GM23248 (cell line): ENCODE measurements around the gene AFAP1. TPM values are rescaled to one million over a fixed set of nuclear protein-coding genes. Genes with fewer than 3 reads are reported as not detected.

Source experiments
- DNase-seq: peaks from one replicate; pipeline ENCODE4 v3.0.0-alpha.2; 2015
- H2AFZ ChIP-seq: fragments of 200-600 bp; sonication (generic); 2 replicates; pipeline ENCODE4 v1.6.1; 2016; ENCODE audit warnings: antibody characterized with exemption
- H3F3A ChIP-seq: fragments of 200-600 bp; sonication (generic); 2 replicates; pipeline ENCODE4 v1.6.1; 2016; ENCODE audit warnings: mild to moderate bottlenecking, antibody characterized with exemption, mixed run types; ENCODE audit not compliant: insufficient read depth
- H3K27ac ChIP-seq: fragments of 200-600 bp; sonication (generic); 2 replicates; pipeline ENCODE4 v1.5.1; 2016; ENCODE audit warnings: mild to moderate bottlenecking
- H3K27me3 ChIP-seq: fragments of 200-600 bp; sonication (generic); replicated peaks from 2 replicates; pipeline ENCODE4 v1.6.1; 2016; ENCODE audit warnings: mild to moderate bottlenecking; ENCODE audit not compliant: insufficient read depth
- H3K36me3 ChIP-seq: fragments of 200-600 bp; sonication (generic); 2 replicates; pipeline ENCODE4 v1.6.1; 2016; ENCODE audit warnings: low read depth, mild to moderate bottlenecking
- H3K4me1 ChIP-seq: fragments of 200-600 bp; sonication (generic); 2 replicates; pipeline ENCODE4 v1.6.1; 2016; ENCODE audit warnings: mild to moderate bottlenecking; ENCODE audit not compliant: insufficient read depth
- H3K4me2 ChIP-seq: fragments of 200-600 bp; sonication (generic); one replicate; pipeline ENCODE4 v1.6.1; 2016; ENCODE audit warnings: mild to moderate bottlenecking; ENCODE audit not compliant: unreplicated experiment
- H3K4me3 ChIP-seq: fragments of 200-600 bp; sonication (generic); 2 replicates; pipeline ENCODE4 v1.5.1; 2016; ENCODE audit warnings: mild to moderate bottlenecking
- H3K79me2 ChIP-seq: fragments of 200-600 bp; sonication (generic); 2 replicates; pipeline ENCODE4 v1.6.1; 2016; ENCODE audit warnings: mild to moderate bottlenecking; ENCODE audit not compliant: insufficient read depth
- H3K9ac ChIP-seq: fragments of 200-600 bp; sonication (generic); 2 replicates; pipeline ENCODE4 v1.6.1; 2016; ENCODE audit warnings: mild to moderate bottlenecking
- H3K9me2 ChIP-seq: fragments of 200-600 bp; sonication (generic); 2 replicates; pipeline ENCODE4 v1.6.1; 2016; ENCODE audit warnings: mixed run types, mild to moderate bottlenecking, moderate library complexity; ENCODE audit not compliant: insufficient read depth
- H3K9me3 ChIP-seq: fragments of 200-600 bp; sonication (generic); one replicate; pipeline ENCODE4 v1.6.1; 2017; ENCODE audit warnings: low read depth
- H4K20me1 ChIP-seq: fragments of 200-600 bp; sonication (generic); 2 replicates; pipeline ENCODE4 v1.6.0; 2016; ENCODE audit not compliant: insufficient read depth
- EZH2 ChIP-seq: fragments of 200-600 bp; sonication (generic); IDR thresholded peaks from 2 replicates; pipeline ENCODE4 v1.6.1; 2018; ENCODE audit warnings: antibody characterized with exemption, mild to moderate bottlenecking; ENCODE audit not compliant: insufficient read depth, poor library complexity, severe bottlenecking
- EZH2phosphoT487 ChIP-seq: fragments of 200-600 bp; sonication (generic); IDR thresholded peaks from 2 replicates; pipeline ENCODE4 v1.6.1; 2018; ENCODE audit warnings: antibody characterized with exemption, moderate library complexity, mild to moderate bottlenecking, low read depth; ENCODE audit not compliant: insufficient read depth
- WGBS, 2 experiments: methylation state at CpG; one replicate each; pipeline ENCODE4 v1.1.6; 2015 to 2017; ENCODE audit warnings: low lambda C conversion rate in 2 of 2, low coverage in 1 of 2; ENCODE audit errors: missing lambda C conversion rate in 2 of 2; 5-methylcytosine and 5-hydroxymethylcytosine counted together
- in situ Hi-C: fragments of 300-500 bp; cut with MboI; formaldehyde crosslinking; loops from 2 replicates; pipeline ENCODE4 v1.15.0; 2020
- polyA plus RNA-seq: library from polyadenylated mRNA; unstranded; fragments of >200 nt; fragmentation: Nextera tagmentation; extraction: Ambion mirVana; gene quantifications from 2 replicates; pipeline ENCODE4 v1.2.1, GENCODE V29; 2016
- total RNA-seq: library from RNA; depleted of rRNA; stranded (reverse); fragments of >200 nt; shearing (Covaris generic); gene quantifications from 2 replicates; pipeline ENCODE4 v1.2.3, GENCODE V29; 2014

Gene AFAP1
- total and polyA plus RNA-seq, 2 experiments from 2014 or later, result 54.4 to 103 TPM

- 0 out of 2 replicates have a peak, but pooled peaks cover 5% of the 10 kb centered on the region for H3K36me3 ChIP-seq
- H3K9me2 ChIP-seq, result no peaks in the 10 kb centered on the region
- 0 out of 2 replicates have a peak, but pooled peaks cover 5% of the 10 kb centered on the region for H4K20me1 ChIP-seq
- H3K27me3 ChIP-seq, result no peaks in the 10 kb centered on the region
- DNase-seq, result peak; percentile 50
- 63% methylated on average over 12 of the region's 12 CpGs for WGBS, 2 experiments
- H3K4me2 ChIP-seq, result peak overlapping the region; percentile 64
- no peak overlapping the region for H3K4me3 ChIP-seq
- peaks cover 48% of the 10 kb centered on the region for H3F3A ChIP-seq
- TF ChIP-seq EZH2 (no peak), EZH2phosphoT487 (no peak)
- H3K4me1 ChIP-seq, result peaks cover 44% of the 10 kb centered on the region
- no peak overlapping the region for H2AFZ ChIP-seq
- H3K9me3 ChIP-seq, result no peaks in the 10 kb centered on the region
- peak overlapping the region; percentile 39; the same call in 1 of the 2 replicates for H3K9ac ChIP-seq
- H3K79me2 ChIP-seq, result peaks cover 99% of the 10 kb centered on the region
- in situ Hi-C loops, result no loop called here
- H3K27ac ChIP-seq, result peak overlapping the region; percentile 70
Measured at GRCh38 chr4:7892212-7893019, 47.2 kb downstream of the AFAP1 start.

- peaks cover 99% of the 10 kb centered on the region for H3K79me2 ChIP-seq
- WGBS, 2 experiments, result 16 to 27% methylated on average over 7 of the region's 7 CpGs
- no peaks in the 10 kb centered on the region for H3K9me3 ChIP-seq
- H3K9me2 ChIP-seq, result no peaks in the 10 kb centered on the region
- H3K4me1 ChIP-seq, result peaks cover 54% of the 10 kb centered on the region
- H4K20me1 ChIP-seq, result no peaks in the 10 kb centered on the region
- in situ Hi-C loops, result no loop called here
- H3K4me2 ChIP-seq, result peak overlapping the region; percentile 64
- H3K9ac ChIP-seq, result peak overlapping the region; percentile 48
- peak overlapping the region; percentile 70 for H3K27ac ChIP-seq
- no peak overlapping the region for H2AFZ ChIP-seq
- peaks cover 5% of the 10 kb centered on the region; the same call in 1 of the 2 replicates for H3K36me3 ChIP-seq
- peaks cover 64% of the 10 kb centered on the region for H3F3A ChIP-seq
- peak overlapping the region; percentile 33 for H3K4me3 ChIP-seq
- peak; percentile 86 for DNase-seq
- no peak for TF ChIP-seq EZH2
- TF ChIP-seq EZH2phosphoT487, result no peak
- H3K27me3 ChIP-seq, result no peaks in the 10 kb centered on the region
Measured at GRCh38 chr4:7890635-7891393, 48.8 kb downstream of the AFAP1 start.

- H4K20me1 ChIP-seq, result no peaks in the 10 kb centered on the region
- no peak overlapping the region for H3K9ac ChIP-seq
- in situ Hi-C loops, result no loop called here
- H3K27ac ChIP-seq, result 0 out of 2 replicates have a peak overlapping the region, but pooled peaks have one; percentile 24
- peaks cover 5% of the 10 kb centered on the region; the same call in 1 of the 2 replicates for H3K36me3 ChIP-seq
- no peaks in the 10 kb centered on the region for H3K9me3 ChIP-seq
- H3K9me2 ChIP-seq, result no peaks in the 10 kb centered on the region
- no peak for DNase-seq
- 92 to 94% methylated on average over 3 of the region's 3 CpGs for WGBS, 2 experiments
- no peak overlapping the region for H2AFZ ChIP-seq
- no peak overlapping the region for H3K4me2 ChIP-seq
- peaks cover 99% of the 10 kb centered on the region for H3K79me2 ChIP-seq
- H3K4me1 ChIP-seq, result peaks cover 64% of the 10 kb centered on the region
- peaks cover 74% of the 10 kb centered on the region for H3F3A ChIP-seq
- no peaks in the 10 kb centered on the region for H3K27me3 ChIP-seq
- no peak overlapping the region for H3K4me3 ChIP-seq
- TF ChIP-seq EZH2phosphoT487 (no peak), EZH2 (no peak)
Measured at GRCh38 chr4:7887436-7887835, 52.2 kb downstream of the AFAP1 start.

- Histone ChIP-seq H3K9me3 (no peaks in the 10 kb centered on the region), H4K20me1 (no peaks in the 10 kb centered on the region), H2AFZ (no peak overlapping the region), H3K27me3 (no peaks in the 10 kb centered on the region), H3K4me3 (no peak overlapping the region), H3K36me3 (peaks cover 5% of the 10 kb centered on the region; the same call in 1 of the 2 replicates), H3K4me1 (peaks cover 59% of the 10 kb centered on the region), H3K4me2 (no peak overlapping the region), H3F3A (peaks cover 71% of the 10 kb centered on the region), H3K27ac (peak overlapping the region; percentile 24), H3K79me2 (peaks cover 99% of the 10 kb centered on the region), H3K9ac (peak overlapping the region; percentile 8; the same call in 1 of the 2 replicates), H3K9me2 (no peaks in the 10 kb centered on the region)
- 68 to 70% methylated on average over 9 of the region's 9 CpGs for WGBS, 2 experiments
- DNase-seq, result peak; percentile 39
- in situ Hi-C loops, result no loop called here
- TF ChIP-seq EZH2 (no peak), EZH2phosphoT487 (no peak)
Measured at GRCh38 chr4:7886007-7886973, 53.4 kb downstream of the AFAP1 start.
